ENCODE measurements around the gene POU2F3.

The POU2F3 gene

GRCh38 chr11:120229451-120230424 lies 10.2 kb upstream of the POU2F3 start:
- H3K36me3 ChIP-seq (ENCODE audit: control insufficient read depth in 2 of 2, insufficient read depth in 1 of 2, low read length in 2 of 2) = peaks cover 0 to 6% of the 10 kb centered on the region in 2 experiments; a peak in 1 of 3 replicates
- CTCF ChIA-PET = interaction anchor here (0.6 to 10.4 kb wide), 25 partner anchors 11 to 739 kb away, joined by 3 to 349 read pairs (median 3); no protein-coding TSS in a partner anchor
- POLR2A ChIA-PET = no interaction called here
- no peak overlapping the region for H3K27ac ChIP-seq (ENCODE audit: extremely low read depth, low read depth, low read length)
- H3K9me3 ChIP-seq (ENCODE audit: control insufficient read depth, insufficient read depth, low read depth, low read length) = no peaks in the 10 kb centered on the region
- no peaks in the 10 kb centered on the region for H3K4me1 ChIP-seq (ENCODE audit: control insufficient read depth, insufficient read depth, low read length)
- H3K4me3 ChIP-seq (ENCODE audit: low read depth, low read length) = no peak overlapping the region
- 0 out of 2 replicates have a peak, but pooled peaks have one; percentile 8 for TF ChIP-seq ZNF768 (tag by site-specific recombination; IDR thresholded peaks at IDR 0.05)
- TF ChIP-seq ZBTB17 (tag by site-specific recombination; IDR thresholded peaks at IDR 0.05) = peak; percentile 31; the same call in 1 of the 2 replicates
- TF ChIP-seq ZNF654 (tag by site-specific recombination; IDR thresholded peaks at IDR 0.05; ENCODE audit: low read depth) = peak; percentile 66
- TF ChIP-seq ZNF510 (tag by site-specific recombination; IDR thresholded peaks at IDR 0.05; ENCODE audit: insufficient replicate concordance) = no peak

- no peak overlapping the region for H3K4me3 ChIP-seq (ENCODE audit: low read depth, low read length)
- no peak for TF ChIP-seq ATF2 (tag by site-specific recombination; IDR thresholded peaks at IDR 0.05; ENCODE audit: low read depth)
- peaks cover 0 to 6% of the 10 kb centered on the region in 2 experiments; a peak in 1 of 3 replicates for H3K36me3 ChIP-seq (ENCODE audit: control insufficient read depth in 2 of 2, insufficient read depth in 1 of 2, low read length in 2 of 2)
- no peaks in the 10 kb centered on the region for H3K4me1 ChIP-seq (ENCODE audit: control insufficient read depth, insufficient read depth, low read length)
- H3K27ac ChIP-seq (ENCODE audit: extremely low read depth, low read depth, low read length) = no peak overlapping the region
- no peaks in the 10 kb centered on the region for H3K9me3 ChIP-seq (ENCODE audit: control insufficient read depth, insufficient read depth, low read depth, low read length)
- ChIA-PET POLR2A (no interaction called here), CTCF (interaction anchor here (0.5 to 10.4 kb wide), 14 partner anchors 12 to 273 kb away, joined by 3 to 349 read pairs (median 4); partner anchors contain the start of gene OAF)
These were observed 9.4 kb upstream of the POU2F3 start for GRCh38 chr11:120230433-120231071.

- ChIA-PET CTCF (interaction anchor here (0.6 to 10.4 kb wide), 7 partner anchors 8 to 963 kb away, joined by 3 to 349 read pairs (median 3); no protein-coding TSS in a partner anchor), POLR2A (no interaction called here)
- Histone ChIP-seq H3K36me3 (ENCODE audit: control insufficient read depth in 2 of 2, insufficient read depth in 1 of 2, low read length in 2 of 2) (peaks cover 0 to 4% of the 10 kb centered on the region in 2 experiments; a peak in 1 of 3 replicates), H3K9me3 (ENCODE audit: control insufficient read depth, insufficient read depth, low read depth, low read length) (no peaks in the 10 kb centered on the region), H3K27ac (ENCODE audit: extremely low read depth, low read depth, low read length) (no peak overlapping the region), H3K4me1 (ENCODE audit: control insufficient read depth, insufficient read depth, low read length) (no peaks in the 10 kb centered on the region), H3K4me3 (ENCODE audit: low read depth, low read length) (no peak overlapping the region)
- no peak for TF ChIP-seq ZNF114 (tag by site-specific recombination; IDR thresholded peaks at IDR 0.05)
- no peak for TF ChIP-seq ZBTB44 (tag by site-specific recombination; IDR thresholded peaks at IDR 0.05)
- no peak for TF ChIP-seq TCF7L2 (IDR thresholded peaks at IDR 0.05; ENCODE audit: borderline replicate concordance, low read depth, low read length)
- no peak for TF ChIP-seq REPIN1 (tag by site-specific recombination; IDR thresholded peaks at IDR 0.05; ENCODE audit: low read depth)
- no peak for TF ChIP-seq ZNF426 (tag by site-specific recombination; IDR thresholded peaks at IDR 0.05)
- no peak for TF ChIP-seq ZNF658 (tag by site-specific recombination; IDR thresholded peaks at IDR 0.05)
These were observed 8.0 kb upstream of the POU2F3 start for GRCh38 chr11:120231963-120232362.
